Measurements from ENCODE around the gene MLLT1. TPM values are rescaled to one million over a fixed set of nuclear protein-coding genes. Genes with fewer than 3 reads are reported as not detected.

The MLLT1 gene
- total and polyA plus RNA-seq, 9 donors, result 11.1 to 116 (median 78.4) TPM

GRCh38 chr19:6223461-6224307, 56.1 kb downstream of the MLLT1 start:
- Histone ChIP-seq H3K4me1 (ENCODE audit: insufficient read depth) (peaks cover 40% of the 10 kb centered on the region), H3K27ac (peak overlapping the region in 1 of 2 donors; percentile 49), H3K27me3 (no peaks in the 10 kb centered on the region), H3K4me3 (no peak overlapping the region), H3K9me3 (no peaks in the 10 kb centered on the region), H3K36me3 (no peaks in the 10 kb centered on the region)
- DNase-seq, result peak in 1 of 5 donors; percentile 51
- intact Hi-C loops (cut with DNase I), result loop anchor here in 1 of 4 donors (5.0 kb wide), 1 partner anchor 69 kb away; no protein-coding TSS in a partner anchor
- no peak for TF ChIP-seq EP300 (IDR thresholded peaks at IDR 0.05)
- no peak for TF ChIP-seq POLR2A (IDR thresholded peaks at IDR 0.05)
- no peak for TF ChIP-seq CTCF (IDR thresholded peaks at IDR 0.05)
- WGBS, 3 donors, result 67 to 87% (median 68%) methylated on average over 16 to 18 of the region's 18 CpGs

GRCh38 chr19:6222884-6223283, 56.9 kb downstream of the MLLT1 start:
- peak in 1 of 5 donors; percentile 28 for DNase-seq
- H3K4me3 ChIP-seq, result no peak overlapping the region
- WGBS, 3 donors, result 75 to 88% (median 85%) methylated on average over 18 of the region's 18 CpGs
- no peak for TF ChIP-seq EP300 (IDR thresholded peaks at IDR 0.05)
- no peak for TF ChIP-seq POLR2A (IDR thresholded peaks at IDR 0.05)
- TF ChIP-seq CTCF (IDR thresholded peaks at IDR 0.05), result no peak
- intact Hi-C loops (cut with DNase I), result loop anchor here in 1 of 4 donors (5.0 kb wide), 1 partner anchor 69 kb away; no protein-coding TSS in a partner anchor
- H3K4me1 ChIP-seq (ENCODE audit: insufficient read depth), result peaks cover 48% of the 10 kb centered on the region
- H3K27me3 ChIP-seq, result no peaks in the 10 kb centered on the region
- peak overlapping the region in 1 of 2 donors; percentile 49 for H3K27ac ChIP-seq
- no peaks in the 10 kb centered on the region for H3K36me3 ChIP-seq
- no peaks in the 10 kb centered on the region for H3K9me3 ChIP-seq

- no peak overlapping the region for H3K4me3 ChIP-seq
- H3K4me1 ChIP-seq (ENCODE audit: insufficient read depth), result peaks cover 55% of the 10 kb centered on the region
- TF ChIP-seq CTCF (IDR thresholded peaks at IDR 0.05) (no peak), EP300 (IDR thresholded peaks at IDR 0.05) (no peak), POLR2A (IDR thresholded peaks at IDR 0.05) (no peak)
- WGBS, 3 donors, result 43 to 57% (median 55%) methylated on average over 34 to 40 of the region's 40 CpGs
- no peaks in the 10 kb centered on the region for H3K27me3 ChIP-seq
- peak in 3 of 5 donors; percentile 53 to 69 (median 55) for DNase-seq
- intact Hi-C loops (cut with DNase I), result loop anchor here in 1 of 4 donors (5.0 kb wide), 1 partner anchor 70 kb away; no protein-coding TSS in a partner anchor
- H3K9me3 ChIP-seq, result no peaks in the 10 kb centered on the region
- no peaks in the 10 kb centered on the region for H3K36me3 ChIP-seq
- peak overlapping the region in 1 of 2 donors; percentile 49 for H3K27ac ChIP-seq
Measured at GRCh38 chr19:6221878-6222746, 57.7 kb downstream of the MLLT1 start.

- H3K4me3 ChIP-seq, result no peak overlapping the region
- TF ChIP-seq POLR2A (IDR thresholded peaks at IDR 0.05), result no peak
- no peak for TF ChIP-seq CTCF (IDR thresholded peaks at IDR 0.05)
- no peak for TF ChIP-seq EP300 (IDR thresholded peaks at IDR 0.05)
- 83 to 90% (median 87%) methylated on average over 17 of the region's 17 CpGs for WGBS, 3 donors
- no peaks in the 10 kb centered on the region for H3K9me3 ChIP-seq
- H3K27ac ChIP-seq, result peak overlapping the region in 1 of 2 donors; percentile 66
- H3K4me1 ChIP-seq (ENCODE audit: insufficient read depth), result peaks cover 59% of the 10 kb centered on the region
- DNase-seq, result peak in 2 of 5 donors; percentile 42 to 57
- H3K36me3 ChIP-seq, result no peaks in the 10 kb centered on the region
- H3K27me3 ChIP-seq, result no peaks in the 10 kb centered on the region
- intact Hi-C loops (cut with DNase I), result loop anchor here in 1 of 4 donors (5.0 kb wide), 1 partner anchor 71 kb away; no protein-coding TSS in a partner anchor
Measured at GRCh38 chr19:6221220-6221877, 58.4 kb downstream of the MLLT1 start.

Measured in ovary (tissue), 9 donors.